ENCODE measurements around the gene GAL3ST2.
"Not testable (repeated sequence)": the region's sequence is repeated elsewhere in the genome, so short reads cannot be mapped to it uniquely, and the experiment has no call there.

Gene GAL3ST2

DNA sequence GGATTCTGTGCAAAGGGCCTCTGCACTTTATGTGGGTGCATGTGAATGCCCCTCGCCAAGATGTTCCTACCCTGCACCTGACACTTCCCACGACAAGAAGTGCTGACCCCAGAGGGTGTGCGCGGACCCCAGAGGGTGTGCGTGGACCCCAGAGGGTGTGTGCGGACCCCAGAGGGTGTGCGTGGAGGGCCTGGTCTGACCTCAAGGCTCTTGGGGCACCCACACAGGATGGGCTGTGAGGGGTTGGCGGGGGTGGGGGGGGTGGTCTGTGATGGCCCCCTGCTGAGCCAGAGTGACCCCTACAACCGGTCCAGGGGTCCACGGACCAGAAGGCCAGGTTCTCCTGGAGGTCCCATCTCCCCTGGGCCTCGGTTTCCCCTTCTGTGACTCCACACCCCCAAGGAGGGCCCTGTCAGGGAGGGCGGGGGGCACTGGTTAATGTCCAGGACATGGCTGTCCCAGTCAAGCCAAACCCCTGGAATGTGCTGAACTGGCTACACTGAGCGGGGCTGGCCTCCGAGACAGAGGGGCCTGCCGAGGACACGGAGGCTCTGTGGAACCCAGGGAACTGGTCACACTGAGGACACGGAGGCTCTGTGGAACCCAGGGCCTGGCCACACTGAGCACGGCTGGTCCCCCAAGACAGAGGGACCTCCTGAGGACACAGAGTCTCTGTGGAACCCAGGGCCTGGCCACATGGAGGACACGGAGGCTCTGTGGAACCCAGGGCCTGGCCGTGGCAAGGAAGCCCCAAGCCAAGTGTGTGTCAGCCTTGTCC, 35.5 kb downstream of the GAL3ST2 start:
- Histone ChIP-seq H3K36me3 (ENCODE audit: control insufficient read depth, insufficient read depth, low read length) (no peaks in the 10 kb centered on the region), H3K4me3 (ENCODE audit: extremely low read depth, insufficient read depth, low read length, poor library complexity, severe bottlenecking) (no peak overlapping the region), H3K4me1 (ENCODE audit: control insufficient read depth, insufficient read depth, low read length, poor library complexity, severe bottlenecking) (no peaks in the 10 kb centered on the region), H3K9me3 (ENCODE audit: control insufficient read depth, low read length) (no peaks in the 10 kb centered on the region), H3K27ac (ENCODE audit: low read depth, low read length, severe bottlenecking) (no peak overlapping the region)
- 88% methylated on average over 18 to 20 of the region's 20 CpGs for WGBS, 2 experiments (ENCODE audit: insufficient coverage in 2 of 2)

DNA sequence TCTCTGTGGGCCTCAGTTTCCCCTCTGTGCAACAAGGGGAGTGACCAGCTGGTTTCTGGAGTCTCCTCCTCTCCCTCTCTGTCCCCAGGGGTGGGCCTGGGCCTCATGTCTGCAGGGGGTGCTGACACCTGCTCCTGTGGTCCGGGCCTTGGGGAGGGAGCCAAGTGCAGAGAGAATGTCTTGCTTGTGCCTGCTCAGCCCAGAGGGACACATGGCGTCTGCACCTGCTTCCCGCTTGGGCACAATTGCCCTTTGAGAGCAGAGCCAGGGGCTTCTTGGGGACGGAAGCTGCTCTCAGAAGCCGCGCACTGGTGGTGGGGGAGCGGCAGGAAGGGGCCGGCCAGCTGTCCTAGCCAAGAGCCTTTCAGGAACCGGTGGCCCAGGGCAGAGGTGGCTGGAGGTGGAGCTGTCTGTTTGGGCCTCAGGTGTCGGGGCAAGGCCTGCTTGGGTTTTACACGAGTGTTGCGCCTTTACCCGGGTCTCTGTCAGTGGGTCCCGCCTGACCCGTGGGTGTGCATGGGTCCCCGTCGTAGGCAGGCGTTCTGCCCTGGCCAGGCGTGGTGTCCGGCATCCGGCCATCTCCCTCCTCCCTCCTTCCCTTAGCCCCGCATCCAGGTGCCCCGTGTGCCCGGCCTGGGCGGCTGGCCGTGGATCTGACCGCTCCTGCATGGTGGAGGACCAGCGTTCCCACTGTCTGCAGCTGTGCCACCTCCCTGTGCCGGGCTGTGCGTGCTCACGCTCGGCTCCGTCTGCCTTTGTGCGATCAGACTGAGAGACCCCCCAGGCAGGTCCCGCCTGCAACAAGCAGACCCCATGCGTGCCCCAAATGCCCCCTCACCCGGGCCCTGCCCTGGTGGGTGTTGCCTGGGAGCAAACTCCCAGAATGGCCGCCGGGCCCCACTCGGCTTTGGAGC, 36.4 kb downstream of the GAL3ST2 start:
- no peaks in the 10 kb centered on the region for H3K4me1 ChIP-seq (ENCODE audit: control insufficient read depth, insufficient read depth, low read length, poor library complexity, severe bottlenecking)
- H3K4me3 ChIP-seq (ENCODE audit: extremely low read depth, insufficient read depth, low read length, poor library complexity, severe bottlenecking) = no peak overlapping the region
- WGBS, 2 experiments (ENCODE audit: insufficient coverage in 2 of 2) = 90 to 93% methylated on average over 34 to 39 of the region's 40 CpGs
- H3K36me3 ChIP-seq (ENCODE audit: control insufficient read depth, insufficient read depth, low read length) = no peaks in the 10 kb centered on the region
- no peaks in the 10 kb centered on the region for H3K9me3 ChIP-seq (ENCODE audit: control insufficient read depth, low read length)
- no peak overlapping the region for H3K27ac ChIP-seq (ENCODE audit: low read depth, low read length, severe bottlenecking)

DNA sequence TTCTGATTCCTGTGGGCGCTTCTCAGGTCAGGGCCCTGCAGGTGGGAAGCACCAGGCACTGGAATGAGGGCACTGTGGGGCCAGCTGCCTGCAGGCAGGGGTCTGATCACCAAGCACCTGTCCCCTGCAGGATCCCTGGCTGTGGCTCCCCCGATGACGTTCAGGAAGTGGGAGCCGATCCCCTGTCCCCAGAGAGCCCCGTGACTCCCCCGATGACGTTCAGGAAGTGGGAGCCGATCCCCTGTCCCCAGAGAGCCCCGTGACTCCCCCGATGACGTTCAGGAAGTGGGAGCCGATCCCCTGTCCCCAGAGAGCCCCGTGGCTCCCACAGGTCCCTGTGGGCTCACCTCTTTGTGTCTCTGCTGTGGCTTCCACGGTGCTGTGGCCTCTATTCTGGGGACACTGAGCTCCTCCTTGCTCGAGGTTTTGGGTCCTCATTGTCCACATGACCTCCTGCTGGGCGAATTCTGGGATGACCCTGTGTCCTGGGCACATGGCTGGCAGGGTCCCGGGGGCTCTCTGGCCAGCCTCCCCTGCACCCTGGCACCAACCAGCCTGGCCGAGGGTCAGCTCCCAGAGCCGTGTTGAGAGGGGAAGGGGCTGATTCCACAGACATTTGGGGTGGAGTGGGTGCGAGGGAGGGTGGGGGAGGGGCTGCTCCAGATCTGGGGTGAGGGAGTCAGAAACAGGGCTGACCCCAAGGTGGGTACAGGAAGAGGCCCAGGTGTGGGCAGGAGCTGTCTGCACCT, 37.2 kb downstream of the GAL3ST2 start:
- H3K4me3 ChIP-seq (ENCODE audit: extremely low read depth, insufficient read depth, low read length, poor library complexity, severe bottlenecking) = no peak overlapping the region
- no peak overlapping the region for H3K27ac ChIP-seq (ENCODE audit: low read depth, low read length, severe bottlenecking)
- no peaks in the 10 kb centered on the region for H3K9me3 ChIP-seq (ENCODE audit: control insufficient read depth, low read length)
- no peaks in the 10 kb centered on the region for H3K36me3 ChIP-seq (ENCODE audit: control insufficient read depth, insufficient read depth, low read length)
- 80 to 83% methylated on average over 9 to 19 of the region's 20 CpGs for WGBS, 2 experiments (ENCODE audit: insufficient coverage in 2 of 2)
- H3K4me1 ChIP-seq (ENCODE audit: control insufficient read depth, insufficient read depth, low read length, poor library complexity, severe bottlenecking) = no peaks in the 10 kb centered on the region

DNA sequence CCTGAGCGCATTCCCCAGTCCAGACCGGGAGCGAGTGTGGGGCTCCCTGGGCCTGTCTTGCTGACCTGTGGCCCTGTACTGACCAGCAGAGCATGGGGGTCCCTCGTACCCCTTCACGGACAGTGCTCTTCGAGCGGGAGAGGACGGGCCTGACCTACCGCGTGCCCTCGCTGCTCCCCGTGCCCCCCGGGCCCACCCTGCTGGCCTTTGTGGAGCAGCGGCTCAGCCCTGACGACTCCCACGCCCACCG, 37.7 kb downstream of the GAL3ST2 start:
- WGBS, 2 experiments (ENCODE audit: insufficient coverage in 2 of 2) = 89 to 95% methylated on average over 15 to 16 of the region's 17 CpGs
- Histone ChIP-seq H3K27ac (ENCODE audit: low read depth, low read length, severe bottlenecking) (no peak overlapping the region), H3K4me1 (ENCODE audit: control insufficient read depth, insufficient read depth, low read length, poor library complexity, severe bottlenecking) (no peaks in the 10 kb centered on the region), H3K36me3 (ENCODE audit: control insufficient read depth, insufficient read depth, low read length) (no peaks in the 10 kb centered on the region), H3K9me3 (ENCODE audit: control insufficient read depth, low read length) (no peaks in the 10 kb centered on the region), H3K4me3 (ENCODE audit: extremely low read depth, insufficient read depth, low read length, poor library complexity, severe bottlenecking) (no peak overlapping the region)

DNA sequence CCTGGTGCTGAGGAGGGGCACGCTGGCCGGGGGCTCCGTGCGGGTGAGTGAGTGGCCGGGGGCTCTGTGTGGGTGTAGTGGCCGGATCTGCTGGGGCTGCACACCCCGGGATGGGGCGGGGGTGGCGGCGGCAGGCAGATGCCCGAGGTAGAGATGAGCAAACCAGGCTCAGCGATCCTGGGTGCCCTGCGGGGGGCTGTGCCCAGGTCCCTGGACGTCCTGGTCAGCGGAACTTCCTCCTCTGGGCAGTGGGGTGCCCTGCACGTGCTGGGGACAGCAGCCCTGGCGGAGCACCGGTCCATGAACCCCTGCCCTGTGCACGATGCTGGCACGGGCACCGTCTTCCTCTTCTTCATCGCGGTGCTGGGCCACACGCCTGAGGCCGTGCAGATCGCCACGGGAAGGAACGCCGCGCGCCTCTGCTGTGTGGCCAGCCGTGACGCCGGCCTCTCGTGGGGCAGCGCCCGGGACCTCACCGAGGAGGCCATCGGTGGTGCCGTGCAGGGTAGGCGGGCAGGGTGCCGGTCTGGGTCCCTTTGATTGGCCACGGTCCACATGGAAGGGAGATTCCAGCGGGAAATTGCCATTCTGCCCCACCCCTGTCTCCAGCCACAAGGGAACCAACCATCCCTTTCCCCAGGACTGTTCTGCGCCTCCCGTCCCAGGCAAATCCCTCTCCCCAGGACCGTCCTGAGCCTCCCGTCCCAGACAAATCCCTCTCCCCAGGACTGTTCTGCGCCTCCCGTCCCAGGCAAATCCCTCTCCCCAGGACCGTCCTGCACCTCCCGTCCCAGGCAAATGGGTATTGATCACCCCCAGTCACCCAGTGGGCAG, 38.2 kb downstream of the GAL3ST2 start:
- Histone ChIP-seq H3K27ac (ENCODE audit: low read depth, low read length, severe bottlenecking) (no peak overlapping the region), H3K4me1 (ENCODE audit: control insufficient read depth, insufficient read depth, low read length, poor library complexity, severe bottlenecking) (no peaks in the 10 kb centered on the region), H3K36me3 (ENCODE audit: control insufficient read depth, insufficient read depth, low read length) (no peaks in the 10 kb centered on the region), H3K4me3 (ENCODE audit: extremely low read depth, insufficient read depth, low read length, poor library complexity, severe bottlenecking) (no peak overlapping the region), H3K9me3 (ENCODE audit: control insufficient read depth, low read length) (no peaks in the 10 kb centered on the region)
- WGBS, 2 experiments (ENCODE audit: insufficient coverage in 2 of 2) = 92% methylated on average over 43 to 46 of the region's 52 CpGs

DNA sequence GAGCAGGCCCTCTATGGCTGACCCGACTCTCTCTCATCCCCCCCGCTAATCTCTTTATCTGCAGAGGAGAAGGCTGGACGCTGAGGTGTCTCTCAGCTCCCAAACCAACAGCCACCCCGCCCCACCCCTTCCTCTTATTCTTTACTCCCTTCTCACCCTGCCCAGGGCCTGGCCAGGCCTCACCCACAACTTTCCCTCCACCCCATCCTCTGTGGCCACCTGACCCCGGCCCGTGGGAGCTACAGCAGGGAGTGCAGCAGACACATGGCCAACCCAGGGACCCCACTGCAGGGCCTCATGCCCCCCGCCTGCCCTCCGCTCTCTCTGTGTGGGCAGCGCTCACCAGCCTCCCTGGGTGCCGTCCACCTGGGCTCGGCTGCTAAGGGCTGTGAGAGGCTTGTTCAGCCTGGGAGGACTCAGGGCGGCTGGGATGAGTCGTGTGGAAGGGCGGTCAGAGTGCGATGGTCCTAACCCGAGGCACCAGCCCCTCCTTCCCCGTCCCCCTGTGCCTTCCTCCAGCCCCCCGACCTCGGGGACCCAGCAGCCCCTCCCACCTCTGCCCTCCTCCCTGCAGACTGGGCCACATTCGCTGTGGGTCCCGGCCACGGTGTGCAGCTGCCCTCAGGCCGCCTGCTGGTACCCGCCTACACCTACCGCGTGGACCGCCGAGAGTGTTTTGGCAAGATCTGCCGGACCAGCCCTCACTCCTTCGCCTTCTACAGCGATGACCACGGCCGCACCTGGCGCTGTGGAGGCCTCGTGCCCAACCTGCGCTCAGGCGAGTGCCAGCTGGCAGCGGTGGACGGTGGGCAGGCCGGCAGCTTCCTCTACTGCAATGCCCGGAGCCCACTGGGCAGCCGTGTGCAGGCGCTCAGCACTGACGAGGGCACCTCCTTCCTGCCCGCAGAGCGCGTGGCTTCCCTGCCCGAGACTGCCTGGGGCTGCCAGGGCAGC, 39.1 kb downstream of the GAL3ST2 start:
- WGBS, 2 experiments (ENCODE audit: insufficient coverage in 2 of 2) = 89 to 92% methylated on average over 35 to 46 of the region's 48 CpGs
- Histone ChIP-seq H3K4me1 (ENCODE audit: control insufficient read depth, insufficient read depth, low read length, poor library complexity, severe bottlenecking) (no peaks in the 10 kb centered on the region), H3K36me3 (ENCODE audit: control insufficient read depth, insufficient read depth, low read length) (no peaks in the 10 kb centered on the region), H3K9me3 (ENCODE audit: control insufficient read depth, low read length) (no peaks in the 10 kb centered on the region), H3K4me3 (ENCODE audit: extremely low read depth, insufficient read depth, low read length, poor library complexity, severe bottlenecking) (no peak overlapping the region), H3K27ac (ENCODE audit: low read depth, low read length, severe bottlenecking) (no peak overlapping the region)

DNA sequence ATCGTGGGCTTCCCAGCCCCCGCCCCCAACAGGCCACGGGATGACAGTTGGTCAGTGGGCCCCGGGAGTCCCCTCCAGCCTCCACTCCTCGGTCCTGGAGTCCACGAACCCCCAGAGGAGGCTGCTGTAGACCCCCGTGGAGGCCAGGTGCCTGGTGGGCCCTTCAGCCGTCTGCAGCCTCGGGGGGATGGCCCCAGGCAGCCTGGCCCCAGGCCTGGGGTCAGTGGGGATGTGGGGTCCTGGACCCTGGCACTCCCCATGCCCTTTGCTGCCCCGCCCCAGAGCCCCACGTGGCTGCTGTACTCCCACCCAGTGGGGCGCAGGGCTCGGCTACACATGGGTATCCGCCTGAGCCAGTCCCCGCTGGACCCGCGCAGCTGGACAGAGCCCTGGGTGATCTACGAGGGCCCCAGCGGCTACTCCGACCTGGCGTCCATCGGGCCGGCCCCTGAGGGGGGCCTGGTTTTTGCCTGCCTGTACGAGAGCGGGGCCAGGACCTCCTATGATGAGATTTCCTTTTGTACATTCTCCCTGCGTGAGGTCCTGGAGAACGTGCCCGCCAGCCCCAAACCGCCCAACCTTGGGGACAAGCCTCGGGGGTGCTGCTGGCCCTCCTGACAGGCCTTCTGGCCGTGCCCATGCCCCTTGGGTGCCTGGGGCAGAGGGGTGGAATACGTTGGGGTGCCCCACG, 40.0 kb downstream of the GAL3ST2 start:
- no peak overlapping the region for H3K4me3 ChIP-seq (ENCODE audit: extremely low read depth, insufficient read depth, low read length, poor library complexity, severe bottlenecking)
- no peaks in the 10 kb centered on the region for H3K4me1 ChIP-seq (ENCODE audit: control insufficient read depth, insufficient read depth, low read length, poor library complexity, severe bottlenecking)
- no peak overlapping the region for H3K27ac ChIP-seq (ENCODE audit: low read depth, low read length, severe bottlenecking)
- H3K9me3 ChIP-seq (ENCODE audit: control insufficient read depth, low read length) = no peaks in the 10 kb centered on the region
- no peaks in the 10 kb centered on the region for H3K36me3 ChIP-seq (ENCODE audit: control insufficient read depth, insufficient read depth, low read length)
- 84% methylated on average over 28 to 30 of the region's 33 CpGs for WGBS, 2 experiments (ENCODE audit: insufficient coverage in 2 of 2)

DNA sequence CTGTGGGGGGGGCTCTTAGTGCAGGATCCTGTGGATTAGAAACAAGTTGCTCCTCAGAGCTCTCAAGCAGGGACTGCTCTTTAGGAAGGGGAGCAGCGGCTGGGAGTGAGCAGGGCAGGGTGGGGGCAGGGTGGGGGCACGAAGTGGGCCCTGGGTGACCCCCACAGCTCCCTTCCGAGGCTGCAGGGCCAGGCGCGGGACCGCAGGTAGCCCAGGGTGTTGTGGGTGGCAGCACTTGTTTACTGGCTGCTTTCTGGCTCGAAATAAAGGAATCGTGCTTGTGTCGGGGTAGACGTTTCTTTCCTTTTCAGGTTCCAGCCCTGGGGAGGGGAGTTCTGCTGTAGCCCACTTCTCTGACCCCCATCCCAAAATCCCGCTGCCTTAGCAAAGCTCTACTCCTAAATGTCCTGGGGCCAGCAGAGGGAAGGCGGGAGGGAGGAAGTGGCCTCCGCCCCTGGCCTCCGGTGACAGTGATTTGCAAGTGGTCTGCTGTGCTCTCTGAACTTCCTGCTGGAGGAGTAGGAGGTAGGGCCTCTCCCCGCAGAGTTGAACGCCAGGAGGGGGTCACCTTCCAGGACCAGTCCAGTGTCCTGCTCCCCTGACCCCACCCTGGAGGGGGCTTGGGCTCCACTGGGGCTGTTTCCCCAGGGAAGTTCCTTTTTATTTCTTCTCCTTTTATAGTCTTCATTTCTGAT, 40.7 kb downstream of the GAL3ST2 start:
- no peak overlapping the region for H3K27ac ChIP-seq (ENCODE audit: low read depth, low read length, severe bottlenecking)
- H3K4me3 ChIP-seq (ENCODE audit: extremely low read depth, insufficient read depth, low read length, poor library complexity, severe bottlenecking) = no peak overlapping the region
- WGBS, 2 experiments (ENCODE audit: insufficient coverage in 2 of 2) = 75 to 80% methylated on average over 9 to 13 of the region's 16 CpGs
- no peaks in the 10 kb centered on the region for H3K36me3 ChIP-seq (ENCODE audit: control insufficient read depth, insufficient read depth, low read length)
- H3K9me3 ChIP-seq (ENCODE audit: control insufficient read depth, low read length) = peaks cover under 1% of the 10 kb centered on the region
- H3K4me1 ChIP-seq (ENCODE audit: control insufficient read depth, insufficient read depth, low read length, poor library complexity, severe bottlenecking) = no peaks in the 10 kb centered on the region

DNA sequence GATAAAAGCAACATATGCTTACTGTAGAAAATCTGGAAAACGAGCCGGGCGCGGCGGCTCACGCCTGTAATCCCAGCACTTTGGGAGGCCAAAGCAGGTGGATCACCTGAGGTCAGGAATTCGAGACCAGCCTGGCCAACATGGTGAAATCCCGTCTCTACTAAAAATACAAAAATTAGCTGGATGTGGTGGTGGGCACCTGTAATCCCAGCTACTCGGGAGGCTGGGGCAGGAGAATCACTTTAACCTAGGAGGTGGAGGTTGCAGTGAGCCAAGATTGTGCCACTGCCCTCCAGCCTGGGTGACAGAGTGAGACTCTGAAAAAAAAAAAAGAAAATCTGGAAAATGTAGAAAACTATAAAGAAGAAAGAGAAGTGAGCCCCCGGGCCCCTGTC, 41.2 kb downstream of the GAL3ST2 start:
- not testable (repeated sequence) for H3K36me3 ChIP-seq (ENCODE audit: control insufficient read depth, insufficient read depth, low read length); H3K9me3 ChIP-seq (ENCODE audit: control insufficient read depth, low read length); H3K4me3 ChIP-seq (ENCODE audit: extremely low read depth, insufficient read depth, low read length, poor library complexity, severe bottlenecking); H3K4me1 ChIP-seq (ENCODE audit: control insufficient read depth, insufficient read depth, low read length, poor library complexity, severe bottlenecking); H3K27ac ChIP-seq (ENCODE audit: low read depth, low read length, severe bottlenecking)
- WGBS, 2 experiments (ENCODE audit: insufficient coverage in 2 of 2) = 98 to 100% methylated on average over 1 to 8 of the region's 10 CpGs
